Fibroblast of villous mesenchyme (primary cell): ENCODE results near the gene B4GALT7. TPM values are rescaled to one million over a fixed set of nuclear protein-coding genes. Genes with fewer than 3 reads are reported as not detected.
"Not testable (repeated sequence)": the region's sequence is repeated elsewhere in the genome, so short reads cannot be mapped to it uniquely, and the experiment has no call there.

Source experiments
- DNase-seq: peaks from one replicate; pipeline ENCODE4 v3.0.0-alpha.2; 2010; ENCODE audit warnings: low read depth
- H3K4me3 ChIP-seq: 2 replicates; pipeline ENCODE4 v1.5.1; 2011; ENCODE audit warnings: low read depth, mild to moderate bottlenecking, low read length
- CTCF ChIP-seq: IDR thresholded peaks from 2 replicates; pipeline ENCODE4 v1.5.1; 2012; ENCODE audit warnings: low read depth, mild to moderate bottlenecking, low read length; ENCODE audit not compliant: insufficient read depth
- total RNA-seq: library from RNA; depleted of rRNA; stranded (reverse); fragments of >200 nt; gene quantifications from 2 replicates; pipeline ENCODE4 v1.2.3, GENCODE V29; 2012

The B4GALT7 gene
- total RNA-seq, 1 donor = 30.7 TPM

- no peak for TF ChIP-seq CTCF
Observed at GRCh38 chr5:177557041-177557647, 42.8 kb upstream of the B4GALT7 start.

GRCh38 chr5:177557796-177558195 lies 42.1 kb upstream of the B4GALT7 start:
- no peak overlapping the region for H3K4me3 ChIP-seq
- TF ChIP-seq CTCF = no peak
- no peak for DNase-seq

More at GRCh38 chr5:177557041-177557647, 42.8 kb upstream of the B4GALT7 start:
- H3K4me3 ChIP-seq = no peak overlapping the region
- peak; percentile 39 for DNase-seq

GRCh38 chr5:177559446-177559941 lies 40.4 kb upstream of the B4GALT7 start:
- not testable (repeated sequence) for H3K4me3 ChIP-seq, DNase-seq

- no peak overlapping the region for H3K4me3 ChIP-seq
- TF ChIP-seq CTCF = no peak
- DNase-seq = no peak
Observed at GRCh38 chr5:177565046-177565445, 34.9 kb upstream of the B4GALT7 start.

- no peak for DNase-seq
- no peak for TF ChIP-seq CTCF
- H3K4me3 ChIP-seq = no peak overlapping the region
Observed at GRCh38 chr5:177568326-177568725, 31.6 kb upstream of the B4GALT7 start.

GRCh38 chr5:177569894-177570293 lies 30.0 kb upstream of the B4GALT7 start:
- H3K4me3 ChIP-seq = no peak overlapping the region
- DNase-seq = no peak
- TF ChIP-seq CTCF = no peak

- H3K4me3 ChIP-seq = no peak overlapping the region
- no peak for DNase-seq
- TF ChIP-seq CTCF = no peak
Observed at GRCh38 chr5:177575488-177575887, 24.4 kb upstream of the B4GALT7 start.
